Neural progenitor cell (in vitro differentiated cells): ENCODE data around the gene ZSCAN9.

Experiments used
- CTCF ChIP-seq: fragments of 200-600 bp; sonication (generic); IDR thresholded peaks from 2 replicates; pipeline ENCODE4 v1.5.1; 2017; ENCODE audit warnings: antibody characterized with exemption, mild to moderate bottlenecking
- EZH2 ChIP-seq: fragments of 200-600 bp; sonication (generic); IDR thresholded peaks from 2 replicates; pipeline ENCODE4 v1.6.1; 2017; ENCODE audit warnings: antibody characterized with exemption, mild to moderate bottlenecking, moderate library complexity
- EZH2phosphoT487 ChIP-seq: fragments of 200-600 bp; sonication (generic); IDR thresholded peaks from 2 replicates; pipeline ENCODE4 v1.6.1; 2017; ENCODE audit warnings: antibody characterized with exemption

GRCh38 chr6:28188111-28188979 is 36.7 kb upstream of the ZSCAN9 start:
- no peak for TF ChIP-seq CTCF
- TF ChIP-seq EZH2: no peak
- TF ChIP-seq EZH2phosphoT487: no peak
